OCI-M2 (cell line): Measurements from ENCODE around the gene CHST8.
"Not testable (repeated sequence)": the region's sequence is repeated elsewhere in the genome, so short reads cannot be mapped to it uniquely, and the experiment has no call there.

Experiments used
- DNase-seq: peaks from one replicate; lab custom pipeline; 2025; ENCODE audit not compliant: unreplicated experiment; lab: John Stamatoyannopoulos, UW

Gene CHST8

DNA sequence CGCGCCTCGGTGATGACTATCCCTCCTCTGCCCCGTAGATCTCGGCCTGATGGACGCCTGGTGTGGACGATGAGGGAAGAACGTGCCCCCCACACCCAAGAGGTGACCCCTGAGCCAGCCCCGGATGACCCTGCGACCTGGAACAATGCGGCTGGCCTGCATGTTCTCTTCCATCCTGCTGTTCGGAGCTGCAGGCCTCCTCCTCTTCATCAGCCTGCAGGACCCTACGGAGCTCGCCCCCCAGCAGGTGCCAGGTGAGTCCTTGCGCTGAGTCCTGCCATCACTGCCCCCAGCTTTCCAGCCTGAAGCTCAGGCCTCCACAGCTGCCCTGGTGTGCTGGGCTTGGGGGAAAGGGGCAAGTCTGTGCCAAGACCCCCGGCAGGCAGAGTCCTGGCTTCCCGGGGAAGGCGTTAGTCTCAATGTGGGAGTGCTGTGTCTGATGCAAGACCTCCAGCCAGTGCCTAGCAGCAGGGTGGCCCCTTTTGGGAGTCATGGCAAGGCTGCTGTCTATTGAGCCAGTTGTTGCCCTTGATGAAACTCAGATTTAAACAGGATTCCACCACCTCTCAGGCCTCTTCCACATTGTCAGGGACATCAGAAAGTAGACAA, 67.5 kb downstream of the CHST8 start:
- DNase-seq, result no peak

GRCh38 chr19:33689868-33690267, 68.1 kb downstream of the CHST8 start:
- no peak for DNase-seq

DNA sequence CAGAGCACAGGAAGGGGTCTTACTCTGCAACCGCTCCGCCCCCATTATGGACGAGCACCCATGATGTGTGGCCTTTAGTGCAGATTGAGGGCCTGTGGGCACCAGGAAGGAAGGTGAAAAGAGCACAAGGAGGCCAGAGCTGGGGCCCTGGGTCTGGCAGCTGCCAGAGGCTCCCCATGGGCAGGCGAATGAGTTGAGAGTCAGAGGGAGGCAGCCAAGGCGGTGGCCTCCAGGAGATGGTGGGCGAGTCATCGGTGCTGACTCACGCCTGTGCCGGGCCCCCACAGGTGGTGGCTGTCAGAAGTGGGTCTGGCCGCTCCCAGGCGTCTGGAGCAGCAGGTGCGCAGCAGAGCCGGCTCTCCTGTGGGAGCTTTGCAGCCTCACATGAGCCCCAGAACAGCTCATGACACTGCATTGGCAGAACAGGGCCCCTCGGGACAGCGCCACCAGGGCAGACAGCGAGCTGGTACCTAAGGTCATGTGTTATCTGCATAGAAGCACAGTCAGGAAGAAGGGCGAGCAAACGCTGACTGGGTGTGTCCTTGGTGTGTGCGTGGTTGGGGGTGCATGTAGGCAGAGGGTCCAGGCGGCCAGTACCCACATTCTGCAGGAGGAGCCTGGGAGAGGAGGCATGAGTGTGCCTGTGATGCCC, 68.8 kb downstream of the CHST8 start:
- no peak for DNase-seq

- DNase-seq, result no peak
These were observed 69.3 kb downstream of the CHST8 start for GRCh38 chr19:33691030-33691427.

DNA sequence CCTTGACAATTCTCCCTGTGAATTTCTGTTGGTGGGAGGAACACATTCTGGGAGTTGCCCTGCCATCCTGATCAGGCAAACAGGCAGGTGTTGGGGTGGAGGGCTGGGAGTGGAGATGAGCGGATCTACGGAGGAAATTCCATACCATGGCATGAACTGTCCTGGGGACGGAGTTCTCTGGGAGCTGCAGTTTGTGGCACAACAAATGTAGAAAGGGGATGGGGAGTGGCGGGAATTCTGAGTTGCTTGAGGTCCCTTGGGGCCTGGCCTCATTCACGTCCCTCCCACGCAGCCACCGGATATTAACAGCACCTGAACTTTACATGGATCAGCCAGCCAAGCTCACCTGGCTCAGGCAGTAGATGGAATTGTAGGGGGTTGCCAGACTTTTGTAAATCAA, 70.0 kb downstream of the CHST8 start:
- DNase-seq, result no peak

GRCh38 chr19:33693678-33694077, 71.9 kb downstream of the CHST8 start:
- no peak for DNase-seq

DNA sequence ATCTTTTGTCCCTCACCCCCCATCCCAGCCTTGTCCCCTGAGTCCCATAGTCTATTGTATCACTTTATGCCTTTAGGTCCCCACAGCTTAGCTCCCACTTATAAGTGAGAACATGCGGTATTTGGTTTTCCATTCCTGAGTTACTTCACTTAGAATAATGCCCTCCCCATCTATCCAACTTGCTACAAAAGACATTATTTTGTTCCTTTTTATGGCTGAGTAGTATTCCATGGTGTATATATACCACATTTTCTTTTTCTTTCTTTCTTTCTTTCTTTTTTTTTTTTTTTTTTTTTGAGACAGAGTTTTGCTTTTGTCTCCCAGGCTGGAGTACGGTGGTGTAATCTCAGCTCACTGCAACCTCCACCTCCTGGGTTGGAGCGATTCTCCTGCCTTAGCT, 73.8 kb downstream of the CHST8 start:
- DNase-seq, result not testable (repeated sequence)

GRCh38 chr19:33697766-33698165, 76.0 kb downstream of the CHST8 start:
- DNase-seq, result no peak

GRCh38 chr19:33698576-33699435, 77.1 kb downstream of the CHST8 start:
- DNase-seq, result no peak

DNA sequence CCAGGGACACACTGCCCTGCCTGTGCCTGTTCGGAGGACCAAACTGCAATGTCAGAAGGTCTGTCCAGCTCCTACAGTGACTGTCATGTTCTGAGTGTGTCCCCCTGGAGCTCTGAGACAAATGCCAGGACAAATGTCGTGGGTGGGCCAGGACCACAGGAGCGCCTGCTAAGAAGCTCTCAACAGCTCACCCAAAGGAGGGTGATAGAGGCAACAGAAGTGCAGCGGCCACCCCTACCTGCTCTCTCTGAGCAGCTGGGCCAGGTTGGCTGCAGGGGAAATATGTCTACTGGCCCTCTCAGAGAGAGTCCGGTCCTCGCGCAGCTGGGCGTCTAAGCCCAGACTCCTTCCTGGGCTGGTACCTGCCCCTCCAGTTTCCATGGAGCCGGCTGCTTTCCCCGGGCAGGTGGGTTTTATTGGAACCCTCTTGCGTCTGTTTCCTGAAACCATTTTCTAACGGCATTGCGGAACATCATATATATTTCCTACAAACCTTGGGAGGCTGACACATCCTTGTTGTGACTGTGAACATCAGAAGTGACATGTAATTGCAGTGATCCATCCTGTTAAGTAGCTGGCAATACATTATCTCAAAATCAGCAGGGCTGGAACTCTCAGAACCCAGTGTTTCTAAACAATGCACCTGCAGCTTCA, 78.1 kb downstream of the CHST8 start:
- DNase-seq, result no peak

DNA sequence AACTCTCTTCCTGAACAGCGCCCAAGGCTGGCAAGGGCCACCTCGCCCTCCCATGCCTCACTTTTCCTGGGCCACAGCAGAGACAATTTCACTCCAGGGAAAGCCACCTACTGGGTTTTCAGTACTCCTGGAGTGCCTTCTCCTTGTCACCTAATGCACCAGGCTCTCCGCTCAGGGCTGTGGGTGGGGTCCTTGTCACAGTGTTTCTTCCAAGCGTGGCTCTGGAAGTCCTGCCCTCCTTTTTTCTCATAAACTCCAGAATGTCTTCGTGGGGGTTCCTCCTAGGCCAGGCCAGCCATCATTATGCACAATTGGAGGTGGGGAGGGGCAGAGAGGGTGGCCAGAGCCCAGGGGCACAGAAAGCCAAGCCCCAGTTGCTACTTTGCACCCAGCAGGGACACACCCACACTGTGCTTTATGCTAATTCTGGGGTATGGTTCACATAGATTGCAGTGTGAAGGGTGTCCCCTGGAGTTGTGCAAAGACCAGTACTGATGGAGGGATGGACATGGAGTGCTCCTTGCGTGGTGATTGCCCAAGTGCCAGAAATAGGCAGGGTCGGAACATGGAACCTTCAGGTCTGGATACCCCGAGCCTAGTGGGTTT, 78.8 kb downstream of the CHST8 start:
- no peak for DNase-seq

GRCh38 chr19:33701565-33701964, 79.8 kb downstream of the CHST8 start:
- no peak for DNase-seq

- DNase-seq, result no peak
These were observed 81.1 kb downstream of the CHST8 start for GRCh38 chr19:33702606-33703437.

- no peak for DNase-seq
These were observed 81.6 kb downstream of the CHST8 start for GRCh38 chr19:33703438-33703750.

DNA sequence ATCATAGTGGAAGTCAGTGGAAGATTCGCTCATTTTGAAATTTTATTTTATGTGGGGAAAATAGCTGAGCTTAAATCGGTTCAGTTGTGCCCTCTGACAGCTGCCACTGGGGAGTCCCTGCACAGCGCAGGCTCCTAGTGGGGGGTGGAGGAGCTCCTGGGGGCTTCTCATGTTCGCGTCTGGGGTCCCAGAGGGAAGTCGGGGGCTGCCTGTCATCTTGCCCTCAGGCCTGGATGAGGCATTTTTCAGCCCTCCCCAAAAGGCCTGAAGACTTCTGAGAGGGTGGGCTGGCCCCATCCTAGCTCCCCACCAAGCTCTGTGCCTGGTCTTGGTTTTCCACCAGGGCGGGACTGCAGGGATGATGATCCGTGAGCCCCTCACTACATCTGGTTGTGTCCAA, 82.1 kb downstream of the CHST8 start:
- DNase-seq, result no peak

GRCh38 chr19:33704271-33704670, 82.5 kb downstream of the CHST8 start:
- no peak for DNase-seq

GRCh38 chr19:33705090-33705847, 83.5 kb downstream of the CHST8 start:
- no peak for DNase-seq

DNA sequence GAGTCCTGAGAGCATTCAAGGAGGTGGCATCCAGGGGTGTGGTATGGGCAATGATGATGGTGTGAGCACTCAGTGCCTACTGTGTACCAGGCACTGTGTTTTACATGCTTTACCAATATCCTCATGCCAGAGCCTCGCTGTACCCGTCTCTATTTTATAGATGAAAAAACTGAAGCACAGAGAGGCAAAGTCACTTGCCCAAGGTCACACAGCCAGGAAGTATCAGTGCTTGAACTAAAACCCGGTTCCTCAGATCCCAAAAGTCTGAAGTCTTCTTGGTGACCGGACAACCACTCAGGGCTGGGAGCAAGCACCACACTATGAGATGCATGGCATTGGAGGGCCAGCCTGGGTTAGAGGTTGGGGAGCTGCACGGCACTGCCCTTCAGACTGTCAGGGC, 84.1 kb downstream of the CHST8 start:
- DNase-seq, result no peak

GRCh38 chr19:33706631-33707030, 84.9 kb downstream of the CHST8 start:
- DNase-seq, result no peak

DNA sequence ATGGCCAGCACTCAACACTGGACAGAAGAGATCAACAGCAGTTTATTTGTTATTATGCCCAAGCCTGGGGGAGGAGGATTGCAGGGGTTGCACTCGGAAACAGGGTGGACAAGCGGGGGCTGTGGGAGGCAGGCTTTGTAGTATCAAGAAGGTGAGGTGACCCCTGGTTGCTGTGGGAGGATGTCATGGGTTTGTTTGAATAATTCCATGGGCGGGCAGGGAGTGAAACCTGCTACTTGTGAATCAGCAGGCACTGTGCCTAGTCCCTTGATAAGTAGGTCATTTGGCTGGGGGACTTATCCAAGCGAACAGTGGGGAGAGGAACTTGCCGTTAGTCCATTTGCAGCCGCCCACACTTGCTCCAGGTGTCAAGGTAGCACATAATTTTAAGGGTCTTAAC, 90.5 kb downstream of the CHST8 start:
- no peak for DNase-seq
